GM23338 (cell line): ENCODE data around the gene RAI14. TPM values are rescaled to one million over a fixed set of nuclear protein-coding genes. Genes with fewer than 3 reads are reported as not detected.

Experiments used
- ATAC-seq: fragments of 200-7000 bp; cut with Tn5 transposase; 3 replicates; pipeline ENCODE4 v1.9.1; 2020
- DNase-seq: peaks from one replicate; pipeline ENCODE4 v3.0.0-alpha.2; 2015; ENCODE audit warnings: low spot score
- H2AFZ ChIP-seq: fragments of 200-600 bp; sonication (generic); 2 replicates; pipeline ENCODE4 v1.8.0; 2016; ENCODE audit warnings: antibody characterized with exemption, mild to moderate bottlenecking, moderate library complexity
- H3F3A ChIP-seq: fragments of 200-600 bp; sonication (generic); replicated peaks from 2 replicates; pipeline ENCODE4 v1.8.0; 2017; ENCODE audit warnings: antibody characterized with exemption, mixed run types, low read depth
- H3K27ac ChIP-seq: fragments of 200-600 bp; sonication (generic); 2 replicates; pipeline ENCODE4 v1.6.1; 2016; ENCODE audit warnings: low read depth
- H3K27me3 ChIP-seq: fragments of 200-600 bp; sonication (generic); 2 replicates; pipeline ENCODE4 v1.8.0; 2016; ENCODE audit warnings: mild to moderate bottlenecking, mixed run types, moderate library complexity; ENCODE audit not compliant: insufficient read depth
- H3K36me3 ChIP-seq: fragments of 200-600 bp; sonication (generic); 2 replicates; pipeline ENCODE4 v1.8.0; 2016; ENCODE audit warnings: mild to moderate bottlenecking; ENCODE audit not compliant: insufficient read depth
- H3K4me1 ChIP-seq: fragments of 200-600 bp; sonication (generic); 2 replicates; pipeline ENCODE4 v1.8.0; 2016; ENCODE audit warnings: mild to moderate bottlenecking, moderate library complexity; ENCODE audit not compliant: insufficient read depth
- H3K4me2 ChIP-seq: fragments of 200-600 bp; sonication (generic); 2 replicates; pipeline ENCODE4 v1.7.1; 2017; ENCODE audit warnings: mixed run types
- H3K4me3 ChIP-seq: fragments of 200-600 bp; sonication (generic); 2 replicates; pipeline ENCODE4 v1.6.1; 2016; ENCODE audit warnings: mixed run types
- H3K79me2 ChIP-seq: fragments of 200-600 bp; sonication (generic); replicated peaks from 2 replicates; pipeline ENCODE4 v1.8.0; 2017; ENCODE audit warnings: mild to moderate bottlenecking; ENCODE audit not compliant: insufficient read depth
- H3K9me2 ChIP-seq: fragments of 200-600 bp; sonication (generic); 2 replicates; pipeline ENCODE4 v1.8.0; 2017; ENCODE audit not compliant: insufficient read depth
- H4K20me1 ChIP-seq: fragments of 200-600 bp; sonication (generic); replicated peaks from 2 replicates; pipeline ENCODE4 v1.8.0; 2017; ENCODE audit warnings: mild to moderate bottlenecking; ENCODE audit not compliant: insufficient read depth
- H3K27ac Mint-ChIP-seq: 2 replicates; pipeline ENCODE4 v1.8.0; 2020; ENCODE audit warnings: inconsistent platforms, mild to moderate bottlenecking, moderate library complexity, mixed read lengths
- H3K27me3 Mint-ChIP-seq: 3 replicates; pipeline ENCODE4 v1.8.0; 2022; ENCODE audit warnings: low read depth, mild to moderate bottlenecking, moderate library complexity, mixed read lengths, inconsistent platforms; ENCODE audit not compliant: insufficient read depth, poor library complexity
- H3K36me3 Mint-ChIP-seq: 3 replicates; pipeline ENCODE4 v1.8.0; 2021; ENCODE audit warnings: low read depth, mild to moderate bottlenecking, inconsistent platforms, moderate library complexity, mixed read lengths
- H3K4me1 Mint-ChIP-seq: 3 replicates; pipeline ENCODE4 v1.8.0; 2020; ENCODE audit warnings: mild to moderate bottlenecking, inconsistent platforms, mixed read lengths
- H3K4me3 Mint-ChIP-seq: 3 replicates; pipeline ENCODE4 v1.8.0; 2021; ENCODE audit warnings: moderate library complexity, mild to moderate bottlenecking, inconsistent platforms, mixed read lengths
- H3K9me3 Mint-ChIP-seq: 3 replicates; pipeline ENCODE4 v1.8.0; 2020; ENCODE audit warnings: moderate library complexity, mild to moderate bottlenecking, inconsistent platforms, mixed read lengths
- CREB1 ChIP-seq: fragments of 250-450 bp; sonication (Bioruptor Pico); IDR thresholded peaks from 2 replicates; pipeline ENCODE4 v1.5.0; 2020; ENCODE audit warnings: low read depth, mild to moderate bottlenecking, moderate library complexity
- ETS1 ChIP-seq: IDR thresholded peaks from 2 replicates; pipeline ENCODE4 v1.6.1; 2016; ENCODE audit warnings: antibody characterized with exemption
- EZH2 ChIP-seq: fragments of 200-600 bp; sonication (generic); IDR thresholded peaks from one replicate; pipeline ENCODE4 v1.8.0; 2017; ENCODE audit warnings: antibody characterized with exemption, mild to moderate bottlenecking, low read depth; ENCODE audit not compliant: unreplicated experiment
- JUNB ChIP-seq: IDR thresholded peaks from one replicate; pipeline ENCODE4 v1.6.1; 2016; ENCODE audit warnings: antibody characterized with exemption; ENCODE audit not compliant: unreplicated experiment
- REST ChIP-seq: IDR thresholded peaks from one replicate; pipeline ENCODE4 v1.6.1; 2018; ENCODE audit warnings: antibody characterized with exemption; ENCODE audit not compliant: unreplicated experiment
- ZNF114 ChIP-seq: fragments of 250-450 bp; sonication (Bioruptor Pico); IDR thresholded peaks from 2 replicates; pipeline ENCODE4 v1.5.0; 2020; ENCODE audit warnings: mild to moderate bottlenecking, moderate library complexity
- ZNF331 ChIP-seq: fragments of 250-450 bp; sonication (Bioruptor Pico); IDR thresholded peaks from 2 replicates; pipeline ENCODE4 v1.5.0; 2020; ENCODE audit warnings: low read depth, mild to moderate bottlenecking, moderate library complexity
- polyA plus RNA-seq: library from polyadenylated mRNA; unstranded; fragments of >200 nt; fragmentation: Nextera tagmentation; extraction: Ambion mirVana; gene quantifications from 2 replicates; pipeline ENCODE4 v1.2.1, GENCODE V29; 2016
- total RNA-seq: library from RNA; depleted of rRNA; stranded (reverse); fragments of >200 nt; shearing (Covaris generic); gene quantifications from 2 replicates; pipeline ENCODE4 v1.2.3, GENCODE V29; 2014
- TF ChIP-seq, protein P1 (sequence below), 2 experiments: fragments of 200-600 bp in 1 of 2; sonication (generic) in 1 of 2; conservative IDR thresholded peaks; 2 replicates each; pipeline versions ENCODE4 v1.5.1 to v1.6.1; 2016 to 2017; ENCODE audit warnings: antibody characterized with exemption in 2 of 2, low read depth in 2 of 2, mild to moderate bottlenecking in 2 of 2, moderate library complexity in 1 of 2
- TF ChIP-seq, protein P2 (sequence below): fragments of 250-450 bp; sonication (Bioruptor Pico); IDR thresholded peaks from 2 replicates; pipeline ENCODE4 v1.5.0; 2020; ENCODE audit warnings: mild to moderate bottlenecking, moderate library complexity

RAI14 gene
- total and polyA plus RNA-seq, 2 experiments from 2014 or later: 58.8 to 95.8 TPM

GRCh38 chr5:34630596-34630995, 25.5 kb upstream of the RAI14 start:
- 0 out of 2 replicates have a peak, but pooled peaks cover 7% of the 10 kb centered on the region for H3K9me2 ChIP-seq
- no peaks in the 10 kb centered on the region for H3K27me3 ChIP-seq
- H3K4me1 Mint-ChIP-seq: peaks cover 13% of the 10 kb centered on the region
- DNase-seq (no peak), ATAC-seq (no peak)
- H4K20me1 ChIP-seq: no peaks in the 10 kb centered on the region
- H3K4me1 ChIP-seq: peaks cover 7% of the 10 kb centered on the region
- TF ChIP-seq ZNF331 (no peak), REST (no peak), JUNB (no peak), EZH2 (no peak), ETS1 (no peak), CREB1 (CRISPR knock-in tag) (no peak), ZNF114 (CRISPR knock-in tag) (no peak)
- TF ChIP-seq, protein P1, sequence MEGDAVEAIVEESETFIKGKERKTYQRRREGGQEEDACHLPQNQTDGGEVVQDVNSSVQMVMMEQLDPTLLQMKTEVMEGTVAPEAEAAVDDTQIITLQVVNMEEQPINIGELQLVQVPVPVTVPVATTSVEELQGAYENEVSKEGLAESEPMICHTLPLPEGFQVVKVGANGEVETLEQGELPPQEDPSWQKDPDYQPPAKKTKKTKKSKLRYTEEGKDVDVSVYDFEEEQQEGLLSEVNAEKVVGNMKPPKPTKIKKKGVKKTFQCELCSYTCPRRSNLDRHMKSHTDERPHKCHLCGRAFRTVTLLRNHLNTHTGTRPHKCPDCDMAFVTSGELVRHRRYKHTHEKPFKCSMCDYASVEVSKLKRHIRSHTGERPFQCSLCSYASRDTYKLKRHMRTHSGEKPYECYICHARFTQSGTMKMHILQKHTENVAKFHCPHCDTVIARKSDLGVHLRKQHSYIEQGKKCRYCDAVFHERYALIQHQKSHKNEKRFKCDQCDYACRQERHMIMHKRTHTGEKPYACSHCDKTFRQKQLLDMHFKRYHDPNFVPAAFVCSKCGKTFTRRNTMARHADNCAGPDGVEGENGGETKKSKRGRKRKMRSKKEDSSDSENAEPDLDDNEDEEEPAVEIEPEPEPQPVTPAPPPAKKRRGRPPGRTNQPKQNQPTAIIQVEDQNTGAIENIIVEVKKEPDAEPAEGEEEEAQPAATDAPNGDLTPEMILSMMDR (conservative IDR thresholded peaks at IDR 0.05; ENCODE audit: low read depth in 2 of 2): no peak
- TF ChIP-seq, protein P2, sequence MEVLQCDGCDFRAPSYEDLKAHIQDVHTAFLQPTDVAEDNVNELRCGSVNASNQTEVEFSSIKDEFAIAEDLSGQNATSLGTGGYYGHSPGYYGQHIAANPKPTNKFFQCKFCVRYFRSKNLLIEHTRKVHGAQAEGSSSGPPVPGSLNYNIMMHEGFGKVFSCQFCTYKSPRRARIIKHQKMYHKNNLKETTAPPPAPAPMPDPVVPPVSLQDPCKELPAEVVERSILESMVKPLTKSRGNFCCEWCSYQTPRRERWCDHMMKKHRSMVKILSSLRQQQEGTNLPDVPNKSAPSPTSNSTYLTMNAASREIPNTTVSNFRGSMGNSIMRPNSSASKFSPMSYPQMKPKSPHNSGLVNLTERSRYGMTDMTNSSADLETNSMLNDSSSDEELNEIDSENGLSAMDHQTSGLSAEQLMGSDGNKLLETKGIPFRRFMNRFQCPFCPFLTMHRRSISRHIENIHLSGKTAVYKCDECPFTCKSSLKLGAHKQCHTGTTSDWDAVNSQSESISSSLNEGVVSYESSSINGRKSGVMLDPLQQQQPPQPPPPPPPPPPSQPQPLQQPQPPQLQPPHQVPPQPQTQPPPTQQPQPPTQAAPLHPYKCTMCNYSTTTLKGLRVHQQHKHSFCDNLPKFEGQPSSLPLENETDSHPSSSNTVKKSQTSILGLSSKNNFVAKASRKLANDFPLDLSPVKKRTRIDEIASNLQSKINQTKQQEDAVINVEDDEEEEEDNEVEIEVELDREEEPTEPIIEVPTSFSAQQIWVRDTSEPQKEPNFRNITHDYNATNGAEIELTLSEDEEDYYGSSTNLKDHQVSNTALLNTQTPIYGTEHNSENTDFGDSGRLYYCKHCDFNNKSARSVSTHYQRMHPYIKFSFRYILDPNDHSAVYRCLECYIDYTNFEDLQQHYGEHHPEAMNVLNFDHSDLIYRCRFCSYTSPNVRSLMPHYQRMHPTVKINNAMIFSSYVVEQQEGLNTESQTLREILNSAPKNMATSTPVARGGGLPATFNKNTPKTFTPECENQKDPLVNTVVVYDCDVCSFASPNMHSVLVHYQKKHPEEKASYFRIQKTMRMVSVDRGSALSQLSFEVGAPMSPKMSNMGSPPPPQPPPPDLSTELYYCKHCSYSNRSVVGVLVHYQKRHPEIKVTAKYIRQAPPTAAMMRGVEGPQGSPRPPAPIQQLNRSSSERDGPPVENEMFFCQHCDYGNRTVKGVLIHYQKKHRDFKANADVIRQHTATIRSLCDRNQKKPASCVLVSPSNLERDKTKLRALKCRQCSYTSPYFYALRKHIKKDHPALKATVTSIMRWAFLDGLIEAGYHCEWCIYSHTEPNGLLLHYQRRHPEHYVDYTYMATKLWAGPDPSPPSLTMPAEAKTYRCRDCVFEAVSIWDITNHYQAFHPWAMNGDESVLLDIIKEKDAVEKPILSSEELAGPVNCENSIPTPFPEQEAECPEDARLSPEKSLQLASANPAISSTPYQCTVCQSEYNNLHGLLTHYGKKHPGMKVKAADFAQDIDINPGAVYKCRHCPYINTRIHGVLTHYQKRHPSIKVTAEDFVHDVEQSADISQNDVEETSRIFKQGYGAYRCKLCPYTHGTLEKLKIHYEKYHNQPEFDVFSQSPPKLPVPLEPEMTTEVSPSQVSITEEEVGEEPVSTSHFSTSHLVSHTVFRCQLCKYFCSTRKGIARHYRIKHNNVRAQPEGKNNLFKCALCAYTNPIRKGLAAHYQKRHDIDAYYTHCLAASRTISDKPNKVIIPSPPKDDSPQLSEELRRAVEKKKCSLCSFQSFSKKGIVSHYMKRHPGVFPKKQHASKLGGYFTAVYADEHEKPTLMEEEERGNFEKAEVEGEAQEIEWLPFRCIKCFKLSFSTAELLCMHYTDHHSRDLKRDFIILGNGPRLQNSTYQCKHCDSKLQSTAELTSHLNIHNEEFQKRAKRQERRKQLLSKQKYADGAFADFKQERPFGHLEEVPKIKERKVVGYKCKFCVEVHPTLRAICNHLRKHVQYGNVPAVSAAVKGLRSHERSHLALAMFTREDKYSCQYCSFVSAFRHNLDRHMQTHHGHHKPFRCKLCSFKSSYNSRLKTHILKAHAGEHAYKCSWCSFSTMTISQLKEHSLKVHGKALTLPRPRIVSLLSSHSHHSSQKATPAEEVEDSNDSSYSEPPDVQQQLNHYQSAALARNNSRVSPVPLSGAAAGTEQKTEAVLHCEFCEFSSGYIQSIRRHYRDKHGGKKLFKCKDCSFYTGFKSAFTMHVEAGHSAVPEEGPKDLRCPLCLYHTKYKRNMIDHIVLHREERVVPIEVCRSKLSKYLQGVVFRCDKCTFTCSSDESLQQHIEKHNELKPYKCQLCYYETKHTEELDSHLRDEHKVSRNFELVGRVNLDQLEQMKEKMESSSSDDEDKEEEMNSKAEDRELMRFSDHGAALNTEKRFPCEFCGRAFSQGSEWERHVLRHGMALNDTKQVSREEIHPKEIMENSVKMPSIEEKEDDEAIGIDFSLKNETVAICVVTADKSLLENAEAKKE (CRISPR knock-in tag): no peak
- H3K9me3 Mint-ChIP-seq: peaks cover 18% of the 10 kb centered on the region
- no peak overlapping the region for H3K27ac Mint-ChIP-seq
- H3K27ac ChIP-seq: no peak overlapping the region
- no peaks in the 10 kb centered on the region for H3F3A ChIP-seq
- peaks cover 3% of the 10 kb centered on the region for H3K27me3 Mint-ChIP-seq
- no peak overlapping the region for H3K4me3 ChIP-seq
- H3K36me3 ChIP-seq: no peaks in the 10 kb centered on the region
- no peaks in the 10 kb centered on the region for H3K79me2 ChIP-seq
- no peak overlapping the region for H2AFZ ChIP-seq
- H3K4me2 ChIP-seq: no peak overlapping the region
- peaks cover 10% of the 10 kb centered on the region; the same call in 1 of the 3 replicates for H3K36me3 Mint-ChIP-seq
- no peak overlapping the region for H3K4me3 Mint-ChIP-seq
